ENCODE measurements around the gene PGR. TPM values are rescaled to one million over a fixed set of nuclear protein-coding genes. Genes with fewer than 3 reads are reported as not detected.

The PGR gene
- polyA plus RNA-seq, 1 donor (not counting 4 experiments of a cell fraction or from before 2014, with no cell fraction given): not detected

DNA sequence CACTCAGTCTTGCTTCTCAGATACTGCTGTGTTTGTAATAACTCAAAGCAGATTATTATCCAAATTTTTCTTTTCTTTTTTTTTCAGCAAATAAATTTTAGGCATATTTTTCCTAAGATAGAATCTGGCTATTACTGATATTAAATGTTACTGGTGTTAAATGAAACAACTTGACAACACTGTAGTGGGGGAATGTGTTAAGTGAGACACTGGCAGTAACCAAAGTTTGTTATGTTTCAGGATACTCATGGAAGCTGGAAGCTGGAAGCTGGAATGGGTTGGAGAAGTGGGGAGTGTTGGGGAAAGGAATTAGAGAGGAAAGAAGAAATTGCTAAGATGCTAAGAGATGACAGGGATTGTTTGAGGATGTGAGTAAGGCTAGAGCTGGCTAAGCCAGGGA, 24.9 kb downstream of the PGR start:
- Histone ChIP-seq H3K9me3 (ENCODE audit: control insufficient read depth, low read depth, low read length) (no peaks in the 10 kb centered on the region), H3K79me2 (ENCODE audit: control insufficient read depth, insufficient read depth, low read length) (no peaks in the 10 kb centered on the region), H3K4me1 (ENCODE audit: control insufficient read depth, extremely low read depth, insufficient read depth, low read length) (no peaks in the 10 kb centered on the region), H3K27me3 (ENCODE audit: control insufficient read depth, extremely low read depth, insufficient read depth, low read length) (no peaks in the 10 kb centered on the region), H3K27ac (ENCODE audit: control insufficient read depth, insufficient read depth, low read length) (no peak overlapping the region), H4K20me1 (ENCODE audit: control insufficient read depth, extremely low read depth, insufficient read depth, low read length) (no peaks in the 10 kb centered on the region), H3K9me1 (ENCODE audit: control insufficient read depth, extremely low read depth, insufficient read depth, low read length) (no peaks in the 10 kb centered on the region), H3K36me3 (ENCODE audit: control insufficient read depth in 2 of 2, extremely low read depth in 1 of 2, insufficient read depth in 2 of 2, low read length in 2 of 2) (no peaks in the 10 kb centered on the region), H3K9ac (ENCODE audit: control insufficient read depth, extremely low read depth, insufficient read depth, low read length) (no peak overlapping the region), H3K4me2 (ENCODE audit: control insufficient read depth, extremely low read depth, insufficient read depth, low read depth, low read length) (no peak overlapping the region), H3K4me3 (ENCODE audit: control insufficient read depth in 2 of 3, extremely low read depth in 1 of 3, insufficient read depth in 2 of 3, low read depth in 1 of 3, low read length in 3 of 3) (no peak overlapping the region), H2AFZ (ENCODE audit: control insufficient read depth, low read length) (no peak overlapping the region)
- DNase-seq (ENCODE audit: low read depth, low spot score) (no peak), FAIRE-seq (no peak)
- TF ChIP-seq EZH2 (IDR thresholded peaks at IDR 0.05; ENCODE audit: low read length): no peak
- TF ChIP-seq, protein P1, sequence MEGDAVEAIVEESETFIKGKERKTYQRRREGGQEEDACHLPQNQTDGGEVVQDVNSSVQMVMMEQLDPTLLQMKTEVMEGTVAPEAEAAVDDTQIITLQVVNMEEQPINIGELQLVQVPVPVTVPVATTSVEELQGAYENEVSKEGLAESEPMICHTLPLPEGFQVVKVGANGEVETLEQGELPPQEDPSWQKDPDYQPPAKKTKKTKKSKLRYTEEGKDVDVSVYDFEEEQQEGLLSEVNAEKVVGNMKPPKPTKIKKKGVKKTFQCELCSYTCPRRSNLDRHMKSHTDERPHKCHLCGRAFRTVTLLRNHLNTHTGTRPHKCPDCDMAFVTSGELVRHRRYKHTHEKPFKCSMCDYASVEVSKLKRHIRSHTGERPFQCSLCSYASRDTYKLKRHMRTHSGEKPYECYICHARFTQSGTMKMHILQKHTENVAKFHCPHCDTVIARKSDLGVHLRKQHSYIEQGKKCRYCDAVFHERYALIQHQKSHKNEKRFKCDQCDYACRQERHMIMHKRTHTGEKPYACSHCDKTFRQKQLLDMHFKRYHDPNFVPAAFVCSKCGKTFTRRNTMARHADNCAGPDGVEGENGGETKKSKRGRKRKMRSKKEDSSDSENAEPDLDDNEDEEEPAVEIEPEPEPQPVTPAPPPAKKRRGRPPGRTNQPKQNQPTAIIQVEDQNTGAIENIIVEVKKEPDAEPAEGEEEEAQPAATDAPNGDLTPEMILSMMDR (optimal IDR thresholded peaks at IDR 0.05 in 1 of 3, IDR thresholded peaks at IDR 0.05 in 1 of 3, conservative IDR thresholded peaks at IDR 0.05 in 1 of 3; ENCODE audit: extremely low read depth in 1 of 3, insufficient read depth in 2 of 3, low read length in 3 of 3): no peak
- dilution Hi-C loops (cut with MboI; ENCODE audit: extremely low pct_ligation_motif_present, low sequenced_read_pairs): no loop called here

DNA sequence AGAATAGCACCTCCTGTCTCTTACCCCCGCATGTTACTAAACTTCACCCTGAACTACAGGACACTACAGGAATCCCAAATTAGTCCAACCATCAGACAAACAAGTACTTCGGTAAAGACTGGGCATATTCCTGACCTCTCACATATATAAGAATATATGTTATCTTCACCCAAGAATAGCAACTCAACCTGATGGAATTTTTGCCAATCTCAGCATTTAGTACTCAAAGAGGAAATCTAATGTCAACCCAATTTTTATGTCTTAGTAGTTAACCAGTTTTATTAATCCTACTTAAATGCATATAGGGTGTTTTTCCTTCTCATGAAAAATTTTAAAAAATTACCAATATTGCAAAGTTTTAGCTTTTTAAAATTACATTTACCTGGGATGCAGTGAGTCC, 26.2 kb downstream of the PGR start:
- H3K27me3 ChIP-seq (ENCODE audit: control insufficient read depth, extremely low read depth, insufficient read depth, low read length): no peaks in the 10 kb centered on the region
- no peak overlapping the region for H3K9ac ChIP-seq (ENCODE audit: control insufficient read depth, extremely low read depth, insufficient read depth, low read length)
- H2AFZ ChIP-seq (ENCODE audit: control insufficient read depth, low read length): no peak overlapping the region
- H3K4me1 ChIP-seq (ENCODE audit: control insufficient read depth, extremely low read depth, insufficient read depth, low read length): no peaks in the 10 kb centered on the region
- dilution Hi-C loops (cut with MboI; ENCODE audit: extremely low pct_ligation_motif_present, low sequenced_read_pairs): no loop called here
- no peak overlapping the region for H3K4me3 ChIP-seq (ENCODE audit: control insufficient read depth in 2 of 3, extremely low read depth in 1 of 3, insufficient read depth in 2 of 3, low read depth in 1 of 3, low read length in 3 of 3)
- no peaks in the 10 kb centered on the region for H3K9me3 ChIP-seq (ENCODE audit: control insufficient read depth, low read depth, low read length)
- no peaks in the 10 kb centered on the region for H3K79me2 ChIP-seq (ENCODE audit: control insufficient read depth, insufficient read depth, low read length)
- DNase-seq (ENCODE audit: low read depth, low spot score) (no peak), FAIRE-seq (no peak)
- no peak overlapping the region for H3K4me2 ChIP-seq (ENCODE audit: control insufficient read depth, extremely low read depth, insufficient read depth, low read depth, low read length)
- no peaks in the 10 kb centered on the region for H3K9me1 ChIP-seq (ENCODE audit: control insufficient read depth, extremely low read depth, insufficient read depth, low read length)
- no peak overlapping the region for H3K27ac ChIP-seq (ENCODE audit: control insufficient read depth, insufficient read depth, low read length)
- no peak for TF ChIP-seq EZH2 (IDR thresholded peaks at IDR 0.05; ENCODE audit: low read length)
- TF ChIP-seq, protein P1 (optimal IDR thresholded peaks at IDR 0.05 in 1 of 3, IDR thresholded peaks at IDR 0.05 in 1 of 3, conservative IDR thresholded peaks at IDR 0.05 in 1 of 3; ENCODE audit: extremely low read depth in 1 of 3, insufficient read depth in 2 of 3, low read length in 3 of 3): no peak
- H4K20me1 ChIP-seq (ENCODE audit: control insufficient read depth, extremely low read depth, insufficient read depth, low read length): no peaks in the 10 kb centered on the region
- H3K36me3 ChIP-seq (ENCODE audit: control insufficient read depth in 2 of 2, extremely low read depth in 1 of 2, insufficient read depth in 2 of 2, low read length in 2 of 2): no peaks in the 10 kb centered on the region
